HepG2 (cell line): ENCODE measurements around the gene CARS2. TPM values are rescaled to one million over a fixed set of nuclear protein-coding genes. Genes with fewer than 3 reads are reported as not detected.

Experiments
- ATAC-seq: fragments of 200-7000 bp; cut with Tn5 transposase; 3 replicates; pipeline ENCODE4 v1.9.1; 2020; ENCODE audit warnings: mild to moderate bottlenecking, moderate library complexity
- BruUV-seq: library from RNA; stranded (reverse); fragments of 400-500 nt; replicated peaks from 2 replicates; lab custom pipeline; 2021; lab: Mats Ljungman, UMichigan
- CTCF ChIA-PET: fragments of 300-600 bp; formaldehyde crosslinking; extraction: SDS; loops from one replicate; lab custom pipeline; 2021; ENCODE audit warnings: low total read pairs, inconsistent platforms, low intra/inter-chr PET ratio; lab: Yijun Ruan, JAX
- POLR2A ChIA-PET: fragments of 350-600 bp; sonication (Branson Sonifier 250); formaldehyde crosslinking; loops from one replicate; lab custom pipeline; 2020; ENCODE audit warnings: antibody characterized with exemption, inconsistent platforms; lab: Yijun Ruan, JAX
- DNase-seq: peaks from one replicate; pipeline ENCODE4 v3.0.0-alpha.2; 2015; ENCODE audit warnings: low spot score
- FAIRE-seq: peaks from 3 replicates; lab custom pipeline; 2011; peaks lifted over from hg19 to GRCh38; lab: Jason Lieb, UNC
- H2AFZ ChIP-seq: one replicate; pipeline ENCODE4 v1.6.1; 2011; ENCODE audit warnings: low read length, inconsistent platforms
- H3K27ac ChIP-seq: fragments of 300-600 bp; 3 replicates; pipeline ENCODE4 v1.8.0; 2011; ENCODE audit warnings: mixed run types, mild to moderate bottlenecking, mixed read lengths, low read length, inconsistent platforms; ENCODE audit not compliant: insufficient read depth; ENCODE audit errors: extremely low read length
- H3K27me3 ChIP-seq, 2 experiments: fragments of 200-600 bp in 1 of 2; 2 replicates in 1 of 2; 3 replicates in 1 of 2; pipeline versions ENCODE4 v1.6.0 to v1.8.0; 2011; ENCODE audit warnings: low read length in 2 of 2, mild to moderate bottlenecking in 2 of 2, moderate library complexity in 2 of 2, inconsistent platforms in 1 of 2; ENCODE audit not compliant: insufficient read depth in 2 of 2, control insufficient read depth in 1 of 2
- H3K36me3 ChIP-seq, 2 experiments: fragments of 200-600 bp in 1 of 2; replicated peaks in 1 of 2; 2 replicates in 1 of 2; 3 replicates in 1 of 2; pipeline versions ENCODE4 v1.5.1 to v1.8.0; 2011; ENCODE audit warnings: low read length in 2 of 2, inconsistent platforms in 1 of 2; ENCODE audit not compliant: insufficient read depth in 2 of 2, control insufficient read depth in 1 of 2
- H3K4me1 ChIP-seq: 2 replicates; pipeline ENCODE4 v1.5.1; 2012; ENCODE audit warnings: low read length, inconsistent platforms; ENCODE audit not compliant: insufficient read depth
- H3K4me2 ChIP-seq: 2 replicates; pipeline ENCODE4 v1.6.0; 2011; ENCODE audit warnings: low read depth, low read length, inconsistent platforms
- H3K4me3 ChIP-seq, 3 experiments: fragments of 200-600 bp in 1 of 3; sonication (generic), shearing (Covaris generic) in 1 of 3; replicated peaks in 1 of 3; 2 replicates each; pipeline ENCODE4 v1.5.1; 2011 to 2016; ENCODE audit warnings: low read length in 3 of 3, inconsistent platforms in 2 of 3, low read depth in 2 of 3, mild to moderate bottlenecking in 2 of 3, control low read depth in 1 of 3, mixed read lengths in 1 of 3; ENCODE audit not compliant: insufficient read depth in 1 of 3
- H3K79me2 ChIP-seq: one replicate; pipeline ENCODE4 v1.6.1; 2011; ENCODE audit warnings: low read length, inconsistent platforms; ENCODE audit not compliant: insufficient read depth
- H3K9ac ChIP-seq: 2 replicates; pipeline ENCODE4 v1.6.0; 2011; ENCODE audit warnings: mild to moderate bottlenecking, low read depth, low read length, inconsistent platforms; ENCODE audit not compliant: insufficient read depth
- H3K9me3 ChIP-seq: 2 replicates; pipeline ENCODE4 v1.5.1; 2012; ENCODE audit warnings: mild to moderate bottlenecking, low read length
- H4K20me1 ChIP-seq: 2 replicates; pipeline ENCODE4 v1.6.0; 2011; ENCODE audit warnings: inconsistent platforms, mild to moderate bottlenecking, low read length, moderate library complexity; ENCODE audit not compliant: insufficient read depth
- AGO2 ChIP-seq: fragments of 200-400 bp; formaldehyde crosslinking; optimal IDR thresholded peaks from 2 replicates; pipeline ENCODE3; 2017; ENCODE audit warnings: mild to moderate bottlenecking, low read depth, low read length, moderate library complexity
- FOXJ3 ChIP-seq: sonication (generic); formaldehyde crosslinking; IDR thresholded peaks from 2 replicates; pipeline ENCODE4 v1.4.0; 2020; ENCODE audit warnings: missing genetic modification reagents, mild to moderate bottlenecking, borderline replicate concordance
- PAX8 ChIP-seq: sonication (generic); formaldehyde crosslinking; IDR thresholded peaks from 2 replicates; pipeline ENCODE4 v1.8.0; 2022; ENCODE audit warnings: mild to moderate bottlenecking, missing genetic modification reagents, borderline replicate concordance
- THAP11 ChIP-seq: IDR thresholded peaks from 2 replicates; pipeline ENCODE4 v1.6.1; 2016; ENCODE audit warnings: missing biosample characterization, missing genetic modification reagents
- ZNF550 ChIP-seq: sonication (generic); formaldehyde crosslinking; IDR thresholded peaks from 2 replicates; pipeline ENCODE4 v1.4.0; 2020; ENCODE audit warnings: mild to moderate bottlenecking, missing genetic modification reagents, borderline replicate concordance
- WGBS: methylation state at CpG from one replicate; pipeline ENCODE4 v1.1.6; 2017; ENCODE audit warnings: low lambda C conversion rate; 5-methylcytosine and 5-hydroxymethylcytosine counted together
- in situ Hi-C: cut with HindIII; loops from 2 replicates; pipeline ENCODE4 v1.10.0; 2017; ENCODE audit warnings: low pct_unique_long_range_greater_than_20kb; ENCODE audit not compliant: extremely low pct_ligation_motif_present
- intact Hi-C: fragments of 100-400 bp; cut with micrococcal nuclease; formaldehyde crosslinking; loops from one replicate; pipeline ENCODE4 v1.10.0; 2022; ENCODE audit not compliant: unreplicated experiment
- polyA plus RNA-seq, 8 experiments: library from polyadenylated mRNA; depleted of rRNA in 3 of 8; stranded (reverse) in 7 of 8; unstranded in 1 of 8; fragments of >200 nt; fragmentation: Illumina TruSeq in 4 of 8; extraction: Trizol in 4 of 8; gene quantifications; 2 replicates each; pipeline versions ENCODE4 v1.2.1 to v1.2.3, GENCODE V29; 2011 to 2016; ENCODE audit warnings: low read depth in 4 of 8, missing spikeins in 1 of 8, mixed read lengths in 1 of 8; ENCODE audit not compliant: insufficient read depth in 1 of 8
- total RNA-seq, 5 experiments: library from RNA; depleted of rRNA; stranded (reverse); fragments of >200 nt; fragmentation: Illumina TruSeq; extraction: Trizol; gene quantifications; 2 replicates each; pipeline ENCODE4 v1.2.3, GENCODE V29; 2016; ENCODE audit warnings: low read depth in 1 of 5
- TF ChIP-seq, protein P1 (sequence below), 2 experiments: sonication (generic) in 1 of 2; formaldehyde crosslinking in 1 of 2; IDR thresholded peaks; 2 replicates each; pipeline versions ENCODE4 v1.6.1 to v1.9.0; 2014 to 2022; ENCODE audit warnings: antibody characterized with exemption in 1 of 2, borderline replicate concordance in 1 of 2, inconsistent platforms in 1 of 2, low read depth in 1 of 2, missing genetic modification reagents in 1 of 2
- TF ChIP-seq, protein P2 (sequence below): sonication (generic); formaldehyde crosslinking; IDR thresholded peaks from 2 replicates; pipeline ENCODE4 v1.5.0; 2020; ENCODE audit warnings: missing genetic modification reagents, mild to moderate bottlenecking, borderline replicate concordance

Gene CARS2
- total and polyA plus RNA-seq, 2 of the 13 experiments (the other 11 are each of a cell fraction or from before 2014, with no cell fraction given) = 41.1 to 59.3 TPM

DNA sequence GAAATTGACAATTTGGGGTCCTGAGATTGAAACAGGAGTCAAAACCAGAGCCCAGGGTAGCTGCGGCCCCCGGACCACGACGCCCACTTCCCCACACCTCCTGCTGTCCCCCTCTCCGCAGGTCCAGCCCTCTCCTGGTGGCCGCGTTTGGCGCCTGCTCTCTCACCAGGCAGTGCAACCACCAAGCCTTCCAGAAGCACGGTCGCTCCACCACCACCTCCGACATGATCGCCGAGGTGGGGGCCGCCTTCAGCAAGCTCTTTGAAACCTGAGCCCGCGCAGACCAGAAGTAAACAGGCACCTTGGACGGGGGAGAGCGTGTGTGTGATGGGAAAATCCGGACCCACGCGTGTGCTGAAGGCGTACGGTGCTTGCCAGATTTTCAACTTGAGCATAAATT is 67.7 kb downstream of the CARS2 start:
- H3K36me3 ChIP-seq = peaks cover 27 to 80% of the 10 kb centered on the region in 2 experiments
- CTCF ChIA-PET = no interaction called here

More for the DNA sequence above, 67.7 kb downstream of the CARS2 start:
- Histone ChIP-seq H2AFZ (no peak overlapping the region), H3K9me3 (no peaks in the 10 kb centered on the region), H3K27ac (no peak overlapping the region), H3K4me3 (no peak overlapping the region), H3K4me2 (no peak overlapping the region), H3K4me1 (no peaks in the 10 kb centered on the region), H3K27me3 (no peaks in the 10 kb centered on the region; a peak in 1 of 5 replicates), H3K79me2 (peaks cover 5% of the 10 kb centered on the region), H3K9ac (no peak overlapping the region), H4K20me1 (peaks cover 4% of the 10 kb centered on the region)
- FAIRE-seq (no peak), DNase-seq (no peak), ATAC-seq (no peak)
- BruUV-seq = no TSS peak
- intact Hi-C loops = no loop called here
- POLR2A ChIA-PET = no interaction called here
- 95% methylated on average over 23 of the region's 23 CpGs for WGBS
- in situ Hi-C loops = no loop called here
- TF ChIP-seq, protein P1, sequence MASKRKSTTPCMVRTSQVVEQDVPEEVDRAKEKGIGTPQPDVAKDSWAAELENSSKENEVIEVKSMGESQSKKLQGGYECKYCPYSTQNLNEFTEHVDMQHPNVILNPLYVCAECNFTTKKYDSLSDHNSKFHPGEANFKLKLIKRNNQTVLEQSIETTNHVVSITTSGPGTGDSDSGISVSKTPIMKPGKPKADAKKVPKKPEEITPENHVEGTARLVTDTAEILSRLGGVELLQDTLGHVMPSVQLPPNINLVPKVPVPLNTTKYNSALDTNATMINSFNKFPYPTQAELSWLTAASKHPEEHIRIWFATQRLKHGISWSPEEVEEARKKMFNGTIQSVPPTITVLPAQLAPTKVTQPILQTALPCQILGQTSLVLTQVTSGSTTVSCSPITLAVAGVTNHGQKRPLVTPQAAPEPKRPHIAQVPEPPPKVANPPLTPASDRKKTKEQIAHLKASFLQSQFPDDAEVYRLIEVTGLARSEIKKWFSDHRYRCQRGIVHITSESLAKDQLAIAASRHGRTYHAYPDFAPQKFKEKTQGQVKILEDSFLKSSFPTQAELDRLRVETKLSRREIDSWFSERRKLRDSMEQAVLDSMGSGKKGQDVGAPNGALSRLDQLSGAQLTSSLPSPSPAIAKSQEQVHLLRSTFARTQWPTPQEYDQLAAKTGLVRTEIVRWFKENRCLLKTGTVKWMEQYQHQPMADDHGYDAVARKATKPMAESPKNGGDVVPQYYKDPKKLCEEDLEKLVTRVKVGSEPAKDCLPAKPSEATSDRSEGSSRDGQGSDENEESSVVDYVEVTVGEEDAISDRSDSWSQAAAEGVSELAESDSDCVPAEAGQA (IDR thresholded peaks at IDR 0.05; ENCODE audit: low read depth) = no peak
- TF ChIP-seq, protein P1 (CRISPR knock-in tag; IDR thresholded peaks at IDR 0.05; ENCODE audit: borderline replicate concordance) = no peak
- TF ChIP-seq PAX8 (CRISPR knock-in tag) (no peak), FOXJ3 (CRISPR knock-in tag) (no peak), ZNF550 (CRISPR knock-in tag) (no peak), THAP11 (CRISPR knock-in tag) (no peak), AGO2 (peak; percentile 78)
- TF ChIP-seq, protein P2, sequence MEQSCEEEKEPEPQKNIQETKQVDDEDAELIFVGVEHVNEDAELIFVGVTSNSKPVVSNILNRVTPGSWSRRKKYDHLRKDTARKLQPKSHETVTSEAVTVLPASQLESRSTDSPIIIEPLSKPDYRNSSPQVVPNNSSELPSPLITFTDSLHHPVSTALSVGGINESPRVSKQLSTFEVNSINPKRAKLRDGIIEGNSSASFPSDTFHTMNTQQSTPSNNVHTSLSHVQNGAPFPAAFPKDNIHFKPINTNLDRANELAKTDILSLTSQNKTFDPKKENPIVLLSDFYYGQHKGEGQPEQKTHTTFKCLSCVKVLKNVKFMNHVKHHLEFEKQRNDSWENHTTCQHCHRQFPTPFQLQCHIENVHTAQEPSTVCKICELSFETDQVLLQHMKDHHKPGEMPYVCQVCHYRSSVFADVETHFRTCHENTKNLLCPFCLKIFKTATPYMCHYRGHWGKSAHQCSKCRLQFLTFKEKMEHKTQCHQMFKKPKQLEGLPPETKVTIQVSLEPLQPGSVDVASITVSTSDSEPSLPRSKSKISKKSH (CRISPR knock-in tag) = no peak
